K562 (cell line): ENCODE results near the gene PDCD1LG2. TPM values are rescaled to one million over a fixed set of nuclear protein-coding genes. Genes with fewer than 3 reads are reported as not detected.

Source experiments
- DIDO1 ChIP-seq: fragments of 450-650 bp; IDR thresholded peaks from 2 replicates; pipeline ENCODE4 v1.6.1; 2016; ENCODE audit warnings: low read depth, missing biosample characterization, missing genetic modification characterization
- JUN ChIP-seq, 2 experiments: sonication (generic) in 1 of 2; formaldehyde crosslinking in 1 of 2; IDR thresholded peaks; 2 replicates each; pipeline versions ENCODE4 v1.6.1 to v1.8.0; 2012 to 2022; ENCODE audit warnings: borderline replicate concordance in 2 of 2, mild to moderate bottlenecking in 2 of 2, improper control_type of control experiment in 1 of 2, low read depth in 1 of 2, low read length in 1 of 2, missing genetic modification reagents in 1 of 2
- MAFG ChIP-seq: fragments of 450-650 bp; conservative IDR thresholded peaks from 2 replicates; pipeline ENCODE4 v1.6.1; 2016; ENCODE audit warnings: missing genetic modification characterization, missing compliant biosample characterization
- MAFK ChIP-seq: IDR thresholded peaks from 2 replicates; pipeline ENCODE4 v1.6.1; 2011; ENCODE audit warnings: low read length, improper control_type of control experiment
- MXI1 ChIP-seq: IDR thresholded peaks from 2 replicates; pipeline ENCODE4 v1.6.1; 2011; ENCODE audit warnings: low read depth, mild to moderate bottlenecking, improper control_type of control experiment, low read length
- NBN ChIP-seq: fragments of 450-650 bp; IDR thresholded peaks from 2 replicates; pipeline ENCODE4 v1.6.1; 2016; ENCODE audit warnings: low read depth, mild to moderate bottlenecking
- NONO ChIP-seq, 2 experiments: fragments of 200-400 bp in 1 of 2; fragments of 450-650 bp in 1 of 2; formaldehyde crosslinking in 1 of 2; IDR thresholded peaks; 2 replicates each; pipeline ENCODE4 v1.6.1; 2017; ENCODE audit warnings: low read depth in 2 of 2, mild to moderate bottlenecking in 2 of 2, moderate library complexity in 2 of 2, low read length in 1 of 2
- PTTG1 ChIP-seq: fragments of 450-650 bp; IDR thresholded peaks from 2 replicates; pipeline ENCODE4 v1.6.1; 2016; ENCODE audit warnings: low read depth, mild to moderate bottlenecking, missing genetic modification characterization, missing compliant biosample characterization
- SRF ChIP-seq, 2 experiments: fragments of 250-450, 450-650 bp in 1 of 2; sonication (Bioruptor Pico) in 1 of 2; sonication (generic) in 1 of 2; formaldehyde crosslinking; IDR thresholded peaks; 2 replicates each; pipeline versions ENCODE4 v1.5.0 to v1.5.1; 2020 to 2022; ENCODE audit warnings: mild to moderate bottlenecking in 1 of 2, missing genetic modification reagents in 1 of 2
- STAG1 ChIP-seq: sonication (generic); formaldehyde crosslinking; IDR thresholded peaks from 2 replicates; pipeline ENCODE4 v1.5.0; 2020; ENCODE audit warnings: missing genetic modification reagents, borderline replicate concordance
- TRIM28 ChIP-seq: fragments of 450-650 bp; IDR thresholded peaks from 2 replicates; pipeline ENCODE4 v1.6.1; 2017
- ZNF24 ChIP-seq: fragments of 450-650 bp; IDR thresholded peaks from 2 replicates; pipeline ENCODE4 v1.6.1; 2016
- ZNF445 ChIP-seq: fragments of 250-450 bp; sonication (Bioruptor Pico); IDR thresholded peaks from 2 replicates; pipeline ENCODE4 v1.4.0; 2020; ENCODE audit warnings: low read depth, mild to moderate bottlenecking, moderate library complexity
- polyA plus RNA-seq, 8 experiments: library from polyadenylated mRNA; depleted of rRNA in 4 of 8; stranded (reverse) in 5 of 8; unstranded in 3 of 8; fragments of >200 nt; fragmentation: Nextera tagmentation in 2 of 8; fragmentation: Illumina TruSeq in 1 of 8; extraction: Ambion mirVana in 2 of 8; extraction: Trizol in 1 of 8; gene quantifications; 2 replicates each; pipeline versions ENCODE4 v1.2.1 to v1.2.3, GENCODE V29; 2011 to 2014; ENCODE audit warnings: inconsistent platforms in 1 of 8, missing spikeins in 1 of 8
- total RNA-seq, 7 experiments: library from RNA; depleted of rRNA in 6 of 7; stranded (reverse); fragments of >200 nt in 6 of 7; fragmentation: Illumina TruSeq in 2 of 7; extraction: Trizol in 2 of 7; gene quantifications; 2 replicates each; pipeline versions ENCODE4 v1.2.1 to v1.2.3, GENCODE V29; 2011 to 2021; ENCODE audit warnings: low replicate concordance in 1 of 7
- TF ChIP-seq, protein P1 (sequence below), 2 experiments: fragments of 450-650 bp in 1 of 2; sonication (generic) in 1 of 2; formaldehyde crosslinking in 1 of 2; IDR thresholded peaks in 1 of 2; conservative IDR thresholded peaks in 1 of 2; 2 replicates each; pipeline versions ENCODE4 v1.6.1 to v1.8.1; 2016 to 2023; ENCODE audit warnings: mild to moderate bottlenecking in 2 of 2, moderate library complexity in 2 of 2, inconsistent platforms in 1 of 2, missing genetic modification reagents in 1 of 2
- TF ChIP-seq, protein P2 (sequence below): fragments of 450-650 bp; IDR thresholded peaks from 2 replicates; pipeline ENCODE4 v1.6.1; 2018; ENCODE audit warnings: mild to moderate bottlenecking, low read depth; ENCODE audit not compliant: partially characterized antibody
- TF ChIP-seq, protein P3 (sequence below): sonication (generic); formaldehyde crosslinking; IDR thresholded peaks from 2 replicates; pipeline ENCODE4 v1.8.1; 2022; ENCODE audit warnings: missing genetic modification reagents
- TF ChIP-seq, protein P4 (sequence below): fragments of 450-650 bp; formaldehyde crosslinking; IDR thresholded peaks from 2 replicates; pipeline ENCODE4 v1.4.0; 2020; ENCODE audit warnings: mild to moderate bottlenecking, moderate library complexity
- TF ChIP-seq, protein P5 (sequence below): fragments of 450-650 bp; formaldehyde crosslinking; IDR thresholded peaks from 2 replicates; pipeline ENCODE4 v1.4.0; 2020; ENCODE audit warnings: mild to moderate bottlenecking, moderate library complexity

The PDCD1LG2 gene
- total and polyA plus RNA-seq, 9 of the 15 experiments (the other 6 are each of a cell fraction or from before 2014, with no cell fraction given), result not detected

DNA sequence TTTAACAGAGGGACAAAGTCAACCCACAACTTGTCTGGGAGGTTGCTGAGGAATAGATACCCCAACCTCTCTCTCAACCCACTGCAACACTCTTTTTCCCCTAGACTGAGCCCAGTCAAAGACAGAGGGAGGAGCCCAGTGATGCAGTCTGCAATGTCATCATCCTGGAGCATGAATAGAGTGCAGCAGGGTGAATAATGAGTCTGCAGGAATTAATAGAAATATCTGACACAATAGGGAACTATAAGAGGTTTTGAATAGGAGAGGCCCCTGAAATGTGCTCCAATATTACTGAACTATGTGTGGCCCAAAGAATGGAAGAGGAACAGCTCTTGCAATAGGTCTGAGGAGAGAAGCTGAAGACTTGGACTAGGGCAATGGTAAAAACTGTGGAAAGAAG is 59.1 kb downstream of the PDCD1LG2 start (continued):
- TF ChIP-seq, protein P1, sequence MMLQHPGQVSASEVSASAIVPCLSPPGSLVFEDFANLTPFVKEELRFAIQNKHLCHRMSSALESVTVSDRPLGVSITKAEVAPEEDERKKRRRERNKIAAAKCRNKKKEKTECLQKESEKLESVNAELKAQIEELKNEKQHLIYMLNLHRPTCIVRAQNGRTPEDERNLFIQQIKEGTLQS (IDR thresholded peaks at IDR 0.05), result peak; percentile 45; the same call in 1 of the 2 replicates
- TF ChIP-seq, protein P1 (CRISPR knock-in tag; conservative IDR thresholded peaks at IDR 0.05), result no peak
- TF ChIP-seq TRIM28, result no peak
- no peak for TF ChIP-seq DIDO1 (tag)
- peak; percentile 33; the same call in 1 of the 2 replicates for TF ChIP-seq MAFK
- TF ChIP-seq, protein P2, sequence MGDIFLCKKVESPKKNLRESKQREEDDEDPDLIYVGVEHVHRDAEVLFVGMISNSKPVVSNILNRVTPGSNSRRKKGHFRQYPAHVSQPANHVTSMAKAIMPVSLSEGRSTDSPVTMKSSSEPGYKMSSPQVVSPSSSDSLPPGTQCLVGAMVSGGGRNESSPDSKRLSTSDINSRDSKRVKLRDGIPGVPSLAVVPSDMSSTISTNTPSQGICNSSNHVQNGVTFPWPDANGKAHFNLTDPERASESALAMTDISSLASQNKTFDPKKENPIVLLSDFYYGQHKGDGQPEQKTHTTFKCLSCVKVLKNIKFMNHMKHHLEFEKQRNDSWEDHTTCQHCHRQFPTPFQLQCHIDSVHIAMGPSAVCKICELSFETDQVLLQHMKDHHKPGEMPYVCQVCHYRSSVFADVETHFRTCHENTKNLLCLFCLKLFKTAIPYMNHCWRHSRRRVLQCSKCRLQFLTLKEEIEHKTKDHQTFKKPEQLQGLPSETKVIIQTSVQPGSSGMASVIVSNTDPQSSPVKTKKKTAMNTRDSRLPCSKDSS, result no peak
- TF ChIP-seq, protein P3, sequence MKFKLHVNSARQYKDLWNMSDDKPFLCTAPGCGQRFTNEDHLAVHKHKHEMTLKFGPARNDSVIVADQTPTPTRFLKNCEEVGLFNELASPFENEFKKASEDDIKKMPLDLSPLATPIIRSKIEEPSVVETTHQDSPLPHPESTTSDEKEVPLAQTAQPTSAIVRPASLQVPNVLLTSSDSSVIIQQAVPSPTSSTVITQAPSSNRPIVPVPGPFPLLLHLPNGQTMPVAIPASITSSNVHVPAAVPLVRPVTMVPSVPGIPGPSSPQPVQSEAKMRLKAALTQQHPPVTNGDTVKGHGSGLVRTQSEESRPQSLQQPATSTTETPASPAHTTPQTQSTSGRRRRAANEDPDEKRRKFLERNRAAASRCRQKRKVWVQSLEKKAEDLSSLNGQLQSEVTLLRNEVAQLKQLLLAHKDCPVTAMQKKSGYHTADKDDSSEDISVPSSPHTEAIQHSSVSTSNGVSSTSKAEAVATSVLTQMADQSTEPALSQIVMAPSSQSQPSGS (CRISPR knock-in tag), result no peak
- no peak for TF ChIP-seq MXI1
- no peak for TF ChIP-seq ZNF445 (CRISPR knock-in tag)
- no peak for TF ChIP-seq NONO (IDR thresholded peaks at IDR 0.05; ENCODE audit: low read depth in 2 of 2, low read length in 1 of 2)
- TF ChIP-seq STAG1 (CRISPR knock-in tag), result no peak
- TF ChIP-seq, protein P4, sequence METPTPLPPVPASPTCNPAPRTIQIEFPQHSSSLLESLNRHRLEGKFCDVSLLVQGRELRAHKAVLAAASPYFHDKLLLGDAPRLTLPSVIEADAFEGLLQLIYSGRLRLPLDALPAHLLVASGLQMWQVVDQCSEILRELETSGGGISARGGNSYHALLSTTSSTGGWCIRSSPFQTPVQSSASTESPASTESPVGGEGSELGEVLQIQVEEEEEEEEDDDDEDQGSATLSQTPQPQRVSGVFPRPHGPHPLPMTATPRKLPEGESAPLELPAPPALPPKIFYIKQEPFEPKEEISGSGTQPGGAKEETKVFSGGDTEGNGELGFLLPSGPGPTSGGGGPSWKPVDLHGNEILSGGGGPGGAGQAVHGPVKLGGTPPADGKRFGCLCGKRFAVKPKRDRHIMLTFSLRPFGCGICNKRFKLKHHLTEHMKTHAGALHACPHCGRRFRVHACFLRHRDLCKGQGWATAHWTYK, result no peak
- no peak for TF ChIP-seq ZNF24
- no peak for TF ChIP-seq SRF (CRISPR knock-in tag; IDR thresholded peaks at IDR 0.05)
- TF ChIP-seq PTTG1 (tag), result no peak
- TF ChIP-seq JUN (IDR thresholded peaks at IDR 0.05; ENCODE audit: borderline replicate concordance, low read depth, low read length), result no peak
- TF ChIP-seq JUN (CRISPR knock-in tag; IDR thresholded peaks at IDR 0.05; ENCODE audit: borderline replicate concordance), result no peak
- TF ChIP-seq NBN, result no peak
- peak; percentile 69 for TF ChIP-seq MAFG (tag)
- TF ChIP-seq, protein P5, sequence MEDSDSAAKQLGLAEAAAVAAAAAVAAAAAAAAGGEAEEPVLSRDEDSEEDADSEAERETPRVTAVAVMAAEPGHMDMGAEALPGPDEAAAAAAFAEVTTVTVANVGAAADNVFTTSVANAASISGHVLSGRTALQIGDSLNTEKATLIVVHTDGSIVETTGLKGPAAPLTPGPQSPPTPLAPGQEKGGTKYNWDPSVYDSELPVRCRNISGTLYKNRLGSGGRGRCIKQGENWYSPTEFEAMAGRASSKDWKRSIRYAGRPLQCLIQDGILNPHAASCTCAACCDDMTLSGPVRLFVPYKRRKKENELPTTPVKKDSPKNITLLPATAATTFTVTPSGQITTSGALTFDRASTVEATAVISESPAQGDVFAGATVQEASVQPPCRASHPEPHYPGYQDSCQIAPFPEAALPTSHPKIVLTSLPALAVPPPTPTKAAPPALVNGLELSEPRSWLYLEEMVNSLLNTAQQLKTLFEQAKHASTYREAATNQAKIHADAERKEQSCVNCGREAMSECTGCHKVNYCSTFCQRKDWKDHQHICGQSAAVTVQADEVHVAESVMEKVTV (CRISPR knock-in tag), result no peak
